Activated naive CD8-positive, alpha-beta T cell (primary cell): ENCODE measurements around the gene SDF2L1.

Experiments
- H3K27ac Mint-ChIP-seq: one replicate; pipeline ENCODE4 v1.8.0; 2021; ENCODE audit warnings: mixed read lengths
- H3K27me3 Mint-ChIP-seq: one replicate; pipeline ENCODE4 v1.8.0; 2021; ENCODE audit warnings: mixed read lengths
- H3K36me3 Mint-ChIP-seq: one replicate; pipeline ENCODE4 v1.8.0; 2021; ENCODE audit warnings: mixed read lengths
- H3K4me1 Mint-ChIP-seq: one replicate; pipeline ENCODE4 v1.8.0; 2021; ENCODE audit warnings: low read depth, mixed read lengths
- H3K4me3 Mint-ChIP-seq: one replicate; pipeline ENCODE4 v1.8.0; 2021; ENCODE audit warnings: mild to moderate bottlenecking, mixed read lengths
- H3K9me3 Mint-ChIP-seq: one replicate; pipeline ENCODE4 v1.8.0; 2021; ENCODE audit warnings: low read depth, mixed read lengths

Gene SDF2L1

DNA sequence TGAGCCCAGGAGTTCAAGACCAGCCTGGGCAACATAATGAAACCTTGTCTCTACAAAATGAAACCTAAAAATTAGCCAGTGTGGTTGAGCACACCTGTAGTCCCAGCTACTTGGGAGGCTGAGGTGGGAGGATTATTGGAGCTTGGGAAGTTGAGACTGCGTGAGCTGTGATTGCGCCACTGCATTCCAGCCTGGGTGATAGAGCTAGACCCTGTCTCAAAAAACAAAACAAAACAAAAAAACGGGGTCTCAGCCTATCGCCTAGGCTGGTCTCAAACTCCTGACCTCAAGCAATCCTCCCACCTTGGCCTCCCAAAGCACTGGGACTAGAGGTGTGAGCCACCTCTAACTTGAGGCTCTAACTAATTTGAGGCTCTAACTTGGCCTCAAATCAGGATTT lies 37.3 kb downstream of the SDF2L1 start:
- Mint-ChIP-seq H3K36me3 (no peaks in the 10 kb centered on the region), H3K27me3 (no peaks in the 10 kb centered on the region), H3K9me3 (no peaks in the 10 kb centered on the region), H3K4me1 (no peaks in the 10 kb centered on the region), H3K27ac (no peak overlapping the region), H3K4me3 (no peak overlapping the region)

DNA sequence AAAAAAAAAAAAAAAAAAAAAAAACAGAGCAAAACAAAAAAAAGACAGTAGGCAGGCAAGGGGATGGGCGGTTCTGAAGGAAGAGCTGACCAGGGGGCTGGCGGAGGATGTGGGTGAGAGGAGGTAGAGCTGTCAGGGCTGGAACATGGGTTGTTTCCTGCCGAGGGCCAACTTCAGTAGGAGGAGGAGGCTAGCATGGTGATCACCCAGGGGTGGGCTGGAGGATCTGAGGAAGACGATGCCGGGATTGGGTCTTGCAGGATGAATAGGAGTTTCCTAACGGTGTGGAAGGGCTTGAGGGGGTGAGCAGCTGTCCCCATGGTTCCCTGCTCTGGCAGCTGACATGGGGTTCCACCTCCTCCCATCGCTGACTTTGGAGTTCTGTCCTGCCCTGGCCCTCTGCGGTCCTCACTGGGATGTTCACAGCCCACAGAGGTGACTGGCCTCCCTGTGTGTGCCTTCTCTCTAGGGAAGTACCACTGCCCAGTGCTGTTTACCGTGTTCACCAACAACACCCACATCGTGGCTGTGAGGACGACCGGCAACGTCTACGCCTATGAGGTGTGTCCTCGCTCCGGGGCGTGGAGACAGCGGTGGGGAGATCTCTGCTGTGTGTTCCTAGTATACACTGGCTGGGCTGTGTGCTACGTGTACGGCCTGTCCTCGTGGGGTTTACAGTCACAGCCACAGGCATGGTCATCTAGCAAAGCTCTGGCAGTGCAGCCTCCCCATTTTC lies 38.9 kb downstream of the SDF2L1 start:
- Mint-ChIP-seq H3K9me3 (no peaks in the 10 kb centered on the region), H3K4me3 (no peak overlapping the region), H3K27me3 (no peaks in the 10 kb centered on the region), H3K4me1 (no peaks in the 10 kb centered on the region), H3K36me3 (no peaks in the 10 kb centered on the region), H3K27ac (no peak overlapping the region)

- no peaks in the 10 kb centered on the region for H3K9me3 Mint-ChIP-seq
- no peaks in the 10 kb centered on the region for H3K36me3 Mint-ChIP-seq
Observed at GRCh38 chr22:21681566-21682370, 39.7 kb downstream of the SDF2L1 start.

DNA sequence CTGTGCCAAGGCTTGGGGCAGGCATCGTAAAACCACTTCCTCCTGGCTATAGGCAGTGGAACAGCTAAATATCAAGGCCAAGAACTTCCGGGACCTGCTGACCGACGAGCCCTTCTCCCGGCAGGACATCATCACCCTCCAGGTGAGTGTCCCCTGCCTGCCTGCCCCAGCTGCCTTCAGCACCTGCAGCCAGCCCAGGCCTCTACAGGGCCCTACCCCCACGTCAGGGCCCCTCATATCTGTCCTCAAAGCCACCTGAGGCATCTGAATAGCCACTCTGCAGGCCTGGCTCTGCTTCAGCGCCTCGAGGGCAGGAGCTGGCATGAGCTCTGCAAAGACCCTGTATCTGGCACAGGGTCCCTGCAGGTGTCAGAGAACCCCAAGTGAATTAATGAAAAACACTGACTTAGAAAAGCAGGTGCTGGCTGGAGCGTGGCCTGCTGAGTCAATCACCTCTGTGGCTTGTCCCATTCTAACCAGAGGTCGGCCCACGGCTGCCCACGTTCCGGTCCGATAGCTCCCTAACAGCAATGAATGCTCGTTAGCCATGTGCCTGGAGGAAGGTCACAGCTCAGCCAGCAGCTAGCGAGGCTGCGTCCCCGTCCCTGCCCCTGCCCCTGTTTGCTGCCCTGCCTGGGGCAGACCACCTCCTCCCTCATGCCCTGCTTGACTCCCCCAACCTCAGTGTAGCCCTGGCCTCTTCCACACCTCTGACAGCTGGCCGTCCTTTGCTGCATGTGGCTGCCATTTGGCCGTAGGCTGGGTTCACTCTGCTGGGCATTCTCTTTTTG lies 40.5 kb downstream of the SDF2L1 start:
- no peaks in the 10 kb centered on the region for H3K4me1 Mint-ChIP-seq
- H3K4me3 Mint-ChIP-seq: no peak overlapping the region
- no peaks in the 10 kb centered on the region for H3K36me3 Mint-ChIP-seq

More at GRCh38 chr22:21681566-21682370, 39.7 kb downstream of the SDF2L1 start:
- no peak overlapping the region for H3K27ac Mint-ChIP-seq
- no peak overlapping the region for H3K4me3 Mint-ChIP-seq
- no peaks in the 10 kb centered on the region for H3K4me1 Mint-ChIP-seq
- no peaks in the 10 kb centered on the region for H3K27me3 Mint-ChIP-seq

GRCh38 chr22:21683401-21683811 lies 41.3 kb downstream of the SDF2L1 start:
- no peaks in the 10 kb centered on the region for H3K36me3 Mint-ChIP-seq
- no peak overlapping the region for H3K27ac Mint-ChIP-seq
- H3K27me3 Mint-ChIP-seq: no peaks in the 10 kb centered on the region
- no peaks in the 10 kb centered on the region for H3K4me1 Mint-ChIP-seq
- H3K9me3 Mint-ChIP-seq: no peaks in the 10 kb centered on the region
- no peak overlapping the region for H3K4me3 Mint-ChIP-seq

More for the DNA sequence above, 40.5 kb downstream of the SDF2L1 start:
- H3K9me3 Mint-ChIP-seq: no peaks in the 10 kb centered on the region
- H3K27ac Mint-ChIP-seq: no peak overlapping the region
- H3K27me3 Mint-ChIP-seq: no peaks in the 10 kb centered on the region

GRCh38 chr22:21684492-21685163 lies 42.5 kb downstream of the SDF2L1 start:
- Mint-ChIP-seq H3K27ac (no peak overlapping the region), H3K4me1 (no peaks in the 10 kb centered on the region), H3K9me3 (no peaks in the 10 kb centered on the region), H3K27me3 (no peaks in the 10 kb centered on the region), H3K4me3 (no peak overlapping the region), H3K36me3 (no peaks in the 10 kb centered on the region)

- H3K4me1 Mint-ChIP-seq: peaks cover under 1% of the 10 kb centered on the region
- H3K36me3 Mint-ChIP-seq: no peaks in the 10 kb centered on the region
- H3K27ac Mint-ChIP-seq: no peak overlapping the region
- H3K27me3 Mint-ChIP-seq: no peaks in the 10 kb centered on the region
- H3K9me3 Mint-ChIP-seq: no peaks in the 10 kb centered on the region
- no peak overlapping the region for H3K4me3 Mint-ChIP-seq
Observed at GRCh38 chr22:21685164-21685513, 43.0 kb downstream of the SDF2L1 start.

DNA sequence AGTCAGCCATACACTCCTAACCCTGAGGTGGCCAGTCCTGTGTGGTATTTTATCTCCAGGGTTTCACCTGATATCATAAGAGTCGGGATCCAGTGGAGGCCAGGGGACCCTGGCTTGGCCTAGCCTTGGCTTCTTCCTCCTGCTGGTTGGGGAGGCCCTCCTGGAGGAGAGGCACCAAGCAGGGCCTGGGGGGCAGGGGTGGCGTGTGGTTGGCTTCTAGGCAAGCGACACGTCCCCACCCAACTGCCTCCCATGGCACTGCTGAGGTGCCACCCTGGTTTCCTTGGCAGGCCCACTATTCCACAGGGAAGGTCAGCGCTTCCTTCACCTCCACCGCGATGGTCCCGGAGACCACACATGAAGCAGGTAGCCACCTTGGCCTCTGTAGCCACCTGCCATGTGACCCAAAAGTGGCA lies 44.1 kb downstream of the SDF2L1 start:
- Mint-ChIP-seq H3K27me3 (no peaks in the 10 kb centered on the region), H3K9me3 (no peaks in the 10 kb centered on the region), H3K4me1 (peaks cover 8% of the 10 kb centered on the region), H3K4me3 (no peak overlapping the region), H3K27ac (no peak overlapping the region), H3K36me3 (peaks cover 2% of the 10 kb centered on the region)

- H3K36me3 Mint-ChIP-seq: peaks cover 2% of the 10 kb centered on the region
- no peaks in the 10 kb centered on the region for H3K27me3 Mint-ChIP-seq
- peaks cover 8% of the 10 kb centered on the region for H3K4me1 Mint-ChIP-seq
- no peak overlapping the region for H3K4me3 Mint-ChIP-seq
- H3K27ac Mint-ChIP-seq: peak overlapping the region; percentile 34
- H3K9me3 Mint-ChIP-seq: no peaks in the 10 kb centered on the region
Observed at GRCh38 chr22:21686634-21687393, 44.7 kb downstream of the SDF2L1 start.

- H3K36me3 Mint-ChIP-seq: peaks cover 2% of the 10 kb centered on the region
- H3K27me3 Mint-ChIP-seq: no peaks in the 10 kb centered on the region
- H3K27ac Mint-ChIP-seq: no peak overlapping the region
Observed at GRCh38 chr22:21687685-21688259, 45.7 kb downstream of the SDF2L1 start.

GRCh38 chr22:21688341-21688705 lies 46.2 kb downstream of the SDF2L1 start:
- peaks cover 2% of the 10 kb centered on the region for H3K36me3 Mint-ChIP-seq
- H3K27me3 Mint-ChIP-seq: no peaks in the 10 kb centered on the region
- H3K9me3 Mint-ChIP-seq: no peaks in the 10 kb centered on the region
- no peak overlapping the region for H3K4me3 Mint-ChIP-seq
- no peak overlapping the region for H3K27ac Mint-ChIP-seq
- peaks cover 8% of the 10 kb centered on the region for H3K4me1 Mint-ChIP-seq

More at GRCh38 chr22:21687685-21688259, 45.7 kb downstream of the SDF2L1 start:
- Mint-ChIP-seq H3K4me1 (peaks cover 8% of the 10 kb centered on the region), H3K4me3 (no peak overlapping the region), H3K9me3 (no peaks in the 10 kb centered on the region)

DNA sequence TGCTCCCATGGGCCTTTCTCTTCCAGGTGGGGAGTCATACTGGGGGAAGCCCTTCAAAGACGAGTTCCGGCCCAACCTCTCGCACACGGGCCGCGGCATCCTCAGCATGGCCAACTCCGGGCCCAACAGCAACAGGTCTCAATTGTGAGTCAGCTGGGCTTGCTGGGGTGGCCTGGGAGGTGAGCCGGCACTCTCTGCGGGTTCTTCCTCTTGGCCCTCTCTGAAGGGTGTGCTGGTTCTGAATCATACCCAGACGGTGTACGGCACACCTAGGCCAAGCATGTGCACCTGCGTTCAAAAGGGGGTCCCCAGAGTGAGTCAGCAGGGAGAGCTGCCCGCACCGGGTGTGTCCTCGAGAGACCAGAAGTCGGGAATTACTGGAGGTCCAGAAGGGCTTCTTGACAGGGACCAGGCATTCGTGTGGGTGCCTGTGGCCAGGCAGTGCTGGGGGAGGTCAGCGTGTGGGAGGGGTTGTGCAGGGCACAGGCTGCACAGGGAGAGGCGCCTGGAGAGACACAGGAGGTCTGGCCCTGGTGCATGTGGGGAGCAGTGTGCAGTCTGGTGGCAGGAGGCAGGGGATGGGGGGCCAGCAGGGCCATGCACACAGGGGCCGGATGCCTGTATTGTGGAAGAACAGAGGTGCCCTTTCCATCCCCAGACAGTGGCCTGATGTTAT lies 46.7 kb downstream of the SDF2L1 start:
- Mint-ChIP-seq H3K4me1 (peaks cover 8% of the 10 kb centered on the region), H3K27ac (peak overlapping the region; percentile 50), H3K36me3 (peaks cover 2% of the 10 kb centered on the region), H3K27me3 (no peaks in the 10 kb centered on the region), H3K4me3 (no peak overlapping the region), H3K9me3 (no peaks in the 10 kb centered on the region)

DNA sequence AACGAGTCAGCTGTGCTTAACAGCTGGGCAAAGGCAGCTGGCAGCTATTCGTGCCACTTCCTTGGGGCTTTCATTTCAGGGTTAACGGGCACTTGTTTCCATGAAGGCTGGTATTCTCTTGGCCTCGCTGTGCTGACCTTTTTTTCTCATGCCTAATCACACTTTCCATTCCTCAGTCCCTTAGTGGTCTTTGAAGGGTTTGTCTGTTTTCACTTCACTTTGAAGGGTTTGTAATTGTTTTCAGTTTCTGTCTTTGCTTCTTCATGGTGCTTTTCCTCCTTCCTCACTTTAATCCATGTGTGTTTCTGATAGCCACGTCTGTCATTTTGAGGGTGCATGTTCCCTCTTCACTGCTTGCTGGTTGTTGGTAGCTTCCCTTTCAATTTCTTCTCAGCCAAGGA lies 48.3 kb downstream of the SDF2L1 start:
- Mint-ChIP-seq H3K9me3 (no peaks in the 10 kb centered on the region), H3K4me1 (peaks cover 8% of the 10 kb centered on the region), H3K4me3 (peak overlapping the region; percentile 54), H3K27me3 (no peaks in the 10 kb centered on the region), H3K36me3 (peaks cover 2% of the 10 kb centered on the region), H3K27ac (peak overlapping the region; percentile 93)
